GM18507 (cell line): ENCODE results near the gene INTS1.

ENCODE experiments used
- DNase-seq: peaks from one replicate; pipeline ENCODE4 v3.0.0; 2011; ENCODE audit warnings: low read depth; ENCODE audit not compliant: insufficient read length; ENCODE audit errors: extremely low spot score
- FAIRE-seq: peaks from 2 replicates; lab custom pipeline; 2011; peaks lifted over from hg19 to GRCh38; lab: Jason Lieb, UNC

INTS1 gene

GRCh38 chr7:1473864-1474512 lies 30.2 kb downstream of the INTS1 start:
- FAIRE-seq: peak; percentile 77
- peak; percentile 79 for DNase-seq

GRCh38 chr7:1470901-1471300 lies 33.3 kb downstream of the INTS1 start:
- DNase-seq: no peak
- no peak for FAIRE-seq

- no peak for DNase-seq
- no peak for FAIRE-seq
Measured at GRCh38 chr7:1468643-1469298, 35.4 kb downstream of the INTS1 start.

GRCh38 chr7:1468203-1468602 lies 36.0 kb downstream of the INTS1 start:
- DNase-seq: no peak
- FAIRE-seq: no peak

GRCh38 chr7:1466524-1467271 lies 37.5 kb downstream of the INTS1 start:
- DNase-seq (no peak), FAIRE-seq (no peak)

GRCh38 chr7:1464694-1465093 lies 39.5 kb downstream of the INTS1 start:
- FAIRE-seq (no peak), DNase-seq (no peak)

- DNase-seq: no peak
Measured at GRCh38 chr7:1463676-1464223, 40.4 kb downstream of the INTS1 start.

GRCh38 chr7:1461646-1462375 lies 42.4 kb downstream of the INTS1 start:
- DNase-seq: no peak
- no peak for FAIRE-seq

More at GRCh38 chr7:1463676-1464223, 40.4 kb downstream of the INTS1 start:
- no peak for FAIRE-seq

GRCh38 chr7:1460821-1461645 lies 43.2 kb downstream of the INTS1 start:
- DNase-seq (no peak), FAIRE-seq (no peak)

- DNase-seq: no peak
Measured at GRCh38 chr7:1459920-1460820, 44.0 kb downstream of the INTS1 start.

GRCh38 chr7:1459512-1459892 lies 44.7 kb downstream of the INTS1 start:
- DNase-seq: peak; percentile 100
- peak; percentile 78 for FAIRE-seq

More at GRCh38 chr7:1459920-1460820, 44.0 kb downstream of the INTS1 start:
- FAIRE-seq: no peak

- no peak for FAIRE-seq
- no peak for DNase-seq
Measured at GRCh38 chr7:1458683-1459511, 45.3 kb downstream of the INTS1 start, which contains the start of gene MICALL2. MICALL2 (minus strand) TSS chr7:1459470; CDS start chr7:1459326, 144 bp downstream.

- FAIRE-seq (no peak), DNase-seq (no peak)
Measured at GRCh38 chr7:1457949-1458682, 46.1 kb downstream of the INTS1 start.

- FAIRE-seq (no peak), DNase-seq (no peak)
Measured at GRCh38 chr7:1457059-1457948, 46.9 kb downstream of the INTS1 start.

GRCh38 chr7:1455955-1456354 lies 48.2 kb downstream of the INTS1 start:
- FAIRE-seq (no peak), DNase-seq (no peak)
